Measurements from ENCODE around the gene B4GALT1.
A peak's percentile ranks its signal among the peaks of the same experiment; 100 is the strongest.

B4GALT1 gene

GRCh38 chr9:33082538-33083326 lies 84.4 kb downstream of the B4GALT1 start:
- Mint-ChIP-seq H3K4me3 (peak overlapping the region; percentile 5 to 51), H3K27me3 (no peaks in the 10 kb centered on the region), H3K4me1 (peaks cover 0 to 26% of the 10 kb centered on the region in 2 donors), H3K36me3 (peaks cover 0 to 3% of the 10 kb centered on the region in 2 donors), H3K27ac (peak overlapping the region; percentile 91), H3K9me3 (peaks cover 0 to 1% of the 10 kb centered on the region in 2 donors)
- DNase-seq (peak; percentile 30), ATAC-seq (replicated peaks) (peak; percentile 66 to 74)

GRCh38 chr9:33082128-33082527 lies 85.0 kb downstream of the B4GALT1 start:
- ATAC-seq (replicated peaks) (no peak), DNase-seq (no peak)
- Mint-ChIP-seq H3K9me3 (peaks cover 0 to 1% of the 10 kb centered on the region in 2 donors), H3K36me3 (peaks cover 0 to 3% of the 10 kb centered on the region in 2 donors), H3K27me3 (no peaks in the 10 kb centered on the region), H3K27ac (peak overlapping the region; percentile 91), H3K4me1 (peaks cover 4 to 26% of the 10 kb centered on the region in 2 donors), H3K4me3 (peak overlapping the region; percentile 5 to 51)

- peaks cover 0 to 1% of the 10 kb centered on the region in 2 donors for H3K9me3 Mint-ChIP-seq
- H3K4me1 Mint-ChIP-seq: peaks cover 11 to 29% of the 10 kb centered on the region in 2 donors
- H3K27ac Mint-ChIP-seq: no peak overlapping the region
- no peaks in the 10 kb centered on the region for H3K27me3 Mint-ChIP-seq
- peaks cover 3 to 5% of the 10 kb centered on the region in 2 donors for H3K36me3 Mint-ChIP-seq
- peak; percentile 48 to 52 for ATAC-seq (replicated peaks)
- DNase-seq: peak; percentile 48
- H3K4me3 Mint-ChIP-seq: no peak overlapping the region
Observed at GRCh38 chr9:33081128-33081851, 85.8 kb downstream of the B4GALT1 start.

GRCh38 chr9:33080534-33080933 lies 86.6 kb downstream of the B4GALT1 start:
- Mint-ChIP-seq H3K9me3 (peaks cover 0 to 1% of the 10 kb centered on the region in 2 donors), H3K4me3 (no peak overlapping the region), H3K36me3 (peaks cover 3 to 5% of the 10 kb centered on the region in 2 donors), H3K27ac (no peak overlapping the region), H3K27me3 (no peaks in the 10 kb centered on the region), H3K4me1 (peaks cover 16 to 31% of the 10 kb centered on the region in 2 donors)
- ATAC-seq (replicated peaks) (no peak), DNase-seq (no peak)

- H3K27me3 Mint-ChIP-seq: no peaks in the 10 kb centered on the region
- H3K4me3 Mint-ChIP-seq: peak within 1 kb of the TSS; percentile 99 to 100
- H3K9me3 Mint-ChIP-seq: no peaks in the 10 kb centered on the region
- peaks cover 9 to 30% of the 10 kb centered on the region in 2 donors for H3K36me3 Mint-ChIP-seq
- peak within 1 kb of the TSS; percentile 100 for H3K27ac Mint-ChIP-seq
- peaks cover 16 to 32% of the 10 kb centered on the region in 2 donors for H3K4me1 Mint-ChIP-seq
- ATAC-seq (replicated peaks) (peak; percentile 98 to 99), DNase-seq (peak; percentile 95)
Observed at GRCh38 chr9:33076046-33077004, 90.8 kb downstream of the B4GALT1 start, which contains the start of gene SMU1. Gene SMU1 (minus strand): TSS chr9:33076674. CDS start chr9:33076608, 66 bp downstream.

- H3K27me3 Mint-ChIP-seq: no peaks in the 10 kb centered on the region
- DNase-seq (no peak), ATAC-seq (replicated peaks) (no peak)
- H3K9me3 Mint-ChIP-seq: no peaks in the 10 kb centered on the region
- H3K27ac Mint-ChIP-seq: no peak overlapping the region
- H3K4me3 Mint-ChIP-seq: no peak overlapping the region
- H3K4me1 Mint-ChIP-seq: peaks cover 14 to 29% of the 10 kb centered on the region in 2 donors
- H3K36me3 Mint-ChIP-seq: peaks cover 37 to 56% of the 10 kb centered on the region in 2 donors
Observed at GRCh38 chr9:33068991-33069390, 98.1 kb downstream of the B4GALT1 start.

GRCh38 chr9:33065157-33066076 lies 101.7 kb downstream of the B4GALT1 start:
- Mint-ChIP-seq H3K27ac (peak overlapping the region; percentile 16), H3K27me3 (no peaks in the 10 kb centered on the region), H3K4me3 (peak overlapping the region in 1 of 2 donors; percentile 9), H3K9me3 (no peaks in the 10 kb centered on the region), H3K36me3 (peaks cover 34 to 35% of the 10 kb centered on the region in 2 donors), H3K4me1 (peaks cover 12 to 22% of the 10 kb centered on the region in 2 donors)
- DNase-seq (no peak), ATAC-seq (replicated peaks) (peak; percentile 70 to 71)
